A549 (cell line): ENCODE results near the gene ITPKC. TPM values are rescaled to one million over a fixed set of nuclear protein-coding genes. Genes with fewer than 3 reads are reported as not detected.

Experiments used
- CBX2 ChIP-seq: fragments of 200-600 bp; sonication (generic); IDR thresholded peaks from 2 replicates; pipeline ENCODE4 v1.6.1; 2016; ENCODE audit warnings: low read depth, mild to moderate bottlenecking, borderline replicate concordance
- CBX8 ChIP-seq: fragments of 200-600 bp; sonication (generic); IDR thresholded peaks from 2 replicates; pipeline ENCODE4 v1.6.1; 2016
- CHD4 ChIP-seq: fragments of 200-600 bp; sonication (generic); IDR thresholded peaks from 2 replicates; pipeline ENCODE4 v1.6.1; 2016; ENCODE audit warnings: antibody characterized with exemption, mild to moderate bottlenecking, borderline replicate concordance
- EHMT2 ChIP-seq: fragments of 200-600 bp; sonication (generic); IDR thresholded peaks from 2 replicates; pipeline ENCODE4 v1.6.1; 2016; ENCODE audit warnings: antibody characterized with exemption, low read depth, mild to moderate bottlenecking, moderate library complexity
- FOSB ChIP-seq: fragments of 250-450 bp; sonication (Bioruptor Pico); IDR thresholded peaks from 2 replicates; pipeline ENCODE4 v1.5.0; 2020; ENCODE audit warnings: mild to moderate bottlenecking, moderate library complexity
- FOSL2 ChIP-seq, 2 experiments: fragments of 450-650 bp in 1 of 2; fragments of >200 bp in 1 of 2; sonication (Bioruptor Twin) in 1 of 2; formaldehyde crosslinking; IDR thresholded peaks; 2 replicates each; pipeline versions ENCODE4 v1.5.0 to v1.6.1; 2016 to 2020; ENCODE audit warnings: mild to moderate bottlenecking in 1 of 2, moderate library complexity in 1 of 2
- FOXS1 ChIP-seq: fragments of 250-450 bp; sonication (Bioruptor Pico); IDR thresholded peaks from 2 replicates; pipeline ENCODE4 v1.5.0; 2020; ENCODE audit warnings: mild to moderate bottlenecking, moderate library complexity
- GATA3 ChIP-seq: IDR thresholded peaks from 2 replicates; pipeline ENCODE4 v1.6.1; 2012; ENCODE audit warnings: borderline replicate concordance
- HDAC2 ChIP-seq: fragments of 200-600 bp; sonication (generic); IDR thresholded peaks from 2 replicates; pipeline ENCODE4 v1.6.1; 2016
- HOXB13 ChIP-seq: fragments of 250-450 bp; sonication (Bioruptor Pico); IDR thresholded peaks from 2 replicates; pipeline ENCODE4 v1.5.0; 2020; ENCODE audit warnings: low read depth, mild to moderate bottlenecking, moderate library complexity
- HOXB5 ChIP-seq: fragments of 250-450 bp; sonication (Bioruptor Pico); IDR thresholded peaks from 2 replicates; pipeline ENCODE4 v1.5.0; 2020; ENCODE audit warnings: mild to moderate bottlenecking, moderate library complexity
- JUN ChIP-seq, 2 experiments: fragments of >200 bp; sonication (Bioruptor Twin); formaldehyde crosslinking; IDR thresholded peaks; 2 replicates in 1 of 2; 3 replicates in 1 of 2; pipeline ENCODE4 v1.6.1; 2016 to 2017
- JUNB ChIP-seq: fragments of >200 bp; sonication (Bioruptor Twin); formaldehyde crosslinking; IDR thresholded peaks from 2 replicates; pipeline ENCODE4 v1.6.1; 2016
- KDM1A ChIP-seq: fragments of 200-600 bp; sonication (generic); IDR thresholded peaks from 2 replicates; pipeline ENCODE4 v1.6.1; 2016; ENCODE audit warnings: low read depth, mild to moderate bottlenecking
- MAFK ChIP-seq: fragments of 450-650 bp; IDR thresholded peaks from 2 replicates; pipeline ENCODE4 v1.6.1; 2014; ENCODE audit not compliant: partially characterized antibody
- MAZ ChIP-seq: fragments of 150-350 bp; IDR thresholded peaks from 2 replicates; pipeline ENCODE4 v1.6.1; 2014; ENCODE audit warnings: antibody characterized with exemption, low read depth, low read length, borderline replicate concordance
- MYC ChIP-seq: IDR thresholded peaks from 2 replicates; pipeline ENCODE4 v1.6.1; 2012; ENCODE audit warnings: mild to moderate bottlenecking, inconsistent platforms, low read length, improper control_type of control experiment, borderline replicate concordance
- NFE2L2 ChIP-seq: fragments of 150-350 bp; conservative IDR thresholded peaks from 2 replicates; pipeline ENCODE4 v1.6.1; 2014; ENCODE audit warnings: low read length
- POLR2A ChIP-seq: IDR thresholded peaks from 2 replicates; pipeline ENCODE4 v1.6.1; 2012; ENCODE audit warnings: mild to moderate bottlenecking, low read length
- POLR2AphosphoS2 ChIP-seq: conservative IDR thresholded peaks from 2 replicates; pipeline ENCODE4 v1.6.1; 2012; ENCODE audit warnings: low read length, improper control_type of control experiment, inconsistent platforms
- RCOR1 ChIP-seq: fragments of 150-350 bp; IDR thresholded peaks from 2 replicates; pipeline ENCODE4 v1.6.1; 2014; ENCODE audit warnings: antibody characterized with exemption, low read length, low read depth
- SREBF2 ChIP-seq: fragments of 450-650 bp; IDR thresholded peaks from 2 replicates; pipeline ENCODE4 v1.6.1; 2014; ENCODE audit warnings: mild to moderate bottlenecking, moderate library complexity
- TP53 ChIP-seq: fragments of 250-450 bp; sonication (Bioruptor Pico); IDR thresholded peaks from 2 replicates; pipeline ENCODE4 v1.5.0; 2021; ENCODE audit warnings: mild to moderate bottlenecking, moderate library complexity
- ZC3H11A ChIP-seq: fragments of 450-650 bp; IDR thresholded peaks from 2 replicates; pipeline ENCODE4 v1.6.1; 2014; ENCODE audit warnings: antibody characterized with exemption, mild to moderate bottlenecking
- ZSCAN20 ChIP-seq: fragments of 250-450 bp; sonication (Bioruptor Pico); IDR thresholded peaks from 2 replicates; pipeline ENCODE4 v1.8.0; 2022; ENCODE audit warnings: mild to moderate bottlenecking, moderate library complexity
- polyA plus RNA-seq, 4 experiments: library from polyadenylated mRNA; depleted of rRNA in 3 of 4; stranded (reverse); fragments of >200 nt; fragmentation: RNase III in 1 of 4; extraction: RNeasy Plus Mini Kit Qiagen cat#74134 plus additional on column Dnase treatment in 1 of 4; gene quantifications; 2 replicates in 3 of 4; 3 replicates in 1 of 4; pipeline ENCODE4 v1.2.3, GENCODE V29; 2011 to 2017
- TF ChIP-seq, protein P1 (sequence below): fragments of 450-650 bp; IDR thresholded peaks from 2 replicates; pipeline ENCODE4 v1.6.1; 2014; ENCODE audit warnings: antibody characterized with exemption
- TF ChIP-seq, protein P2 (sequence below): fragments of >200 bp; sonication (Bioruptor Twin); formaldehyde crosslinking; IDR thresholded peaks from 3 replicates; pipeline ENCODE4 v1.5.1; 2016
- TF ChIP-seq, protein P3 (sequence below): fragments of 200-600 bp; sonication (generic); IDR thresholded peaks from 2 replicates; pipeline ENCODE4 v1.6.1; 2016; ENCODE audit warnings: antibody characterized with exemption, mild to moderate bottlenecking, moderate library complexity
- TF ChIP-seq, protein P4 (sequence below): fragments of >200 bp; sonication (Bioruptor Twin); formaldehyde crosslinking; IDR thresholded peaks from 3 replicates; pipeline ENCODE4 v1.6.1; 2016
- TF ChIP-seq, protein P5 (sequence below): IDR thresholded peaks from 2 replicates; pipeline ENCODE4 v1.6.1; 2012; ENCODE audit warnings: low read depth, borderline replicate concordance
- TF ChIP-seq, protein P6 (sequence below): IDR thresholded peaks from 2 replicates; pipeline ENCODE4 v1.6.1; 2012
- TF ChIP-seq, protein P7 (sequence below): fragments of 250-450 bp; sonication (Bioruptor Pico); IDR thresholded peaks from 2 replicates; pipeline ENCODE4 v1.5.0; 2020; ENCODE audit warnings: low read depth, mild to moderate bottlenecking, moderate library complexity
- TF ChIP-seq, protein P8 (sequence below): fragments of >200 bp; sonication (Bioruptor Twin); formaldehyde crosslinking; IDR thresholded peaks from 2 replicates; pipeline ENCODE4 v1.6.1; 2016

The ITPKC gene
- polyA plus RNA-seq, 2 of the 4 experiments (the other 2 are of a cell fraction): 6.5 to 7.9 TPM

DNA sequence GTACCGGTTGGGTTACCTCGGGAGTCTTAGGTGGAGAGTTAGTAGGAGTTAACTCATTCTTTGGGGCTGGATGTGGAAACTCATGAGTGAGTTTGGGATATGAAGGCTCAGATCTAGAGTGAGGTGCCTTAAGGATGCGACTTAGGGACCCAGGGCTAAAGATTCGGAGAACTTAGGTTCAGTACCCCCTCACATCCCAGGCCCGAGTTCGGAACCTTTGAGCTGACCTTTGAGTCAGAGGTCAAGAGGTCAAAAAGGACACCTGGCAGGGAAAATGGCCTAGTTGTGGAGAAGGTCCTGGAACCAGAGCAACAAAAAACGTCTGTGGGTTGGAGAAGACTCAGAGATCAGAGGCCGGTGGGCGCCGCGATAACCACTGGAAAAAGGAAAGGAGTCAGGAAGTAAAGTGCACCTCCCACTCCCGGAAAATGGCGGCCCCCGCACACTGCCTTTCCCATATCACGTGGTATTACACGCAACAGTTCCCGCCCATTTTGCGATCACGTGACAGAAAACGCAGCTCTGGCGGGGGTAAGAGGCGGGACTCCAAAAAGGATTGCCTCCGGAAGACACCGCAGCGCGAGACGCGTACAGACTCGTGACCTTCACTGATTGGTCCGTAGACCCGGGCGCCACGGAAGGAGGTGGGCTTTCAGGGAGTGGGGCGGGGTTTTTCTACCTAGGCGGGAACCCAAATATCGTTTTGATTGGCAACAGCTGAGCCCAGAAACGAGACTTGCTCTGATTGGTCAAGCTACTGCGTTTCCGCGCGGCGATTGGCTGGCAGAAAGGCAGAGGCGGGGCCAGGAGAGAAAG lies 33.4 kb downstream of the ITPKC start, which contains the start of gene ACTMAP (continued):
- TF ChIP-seq, protein P1, sequence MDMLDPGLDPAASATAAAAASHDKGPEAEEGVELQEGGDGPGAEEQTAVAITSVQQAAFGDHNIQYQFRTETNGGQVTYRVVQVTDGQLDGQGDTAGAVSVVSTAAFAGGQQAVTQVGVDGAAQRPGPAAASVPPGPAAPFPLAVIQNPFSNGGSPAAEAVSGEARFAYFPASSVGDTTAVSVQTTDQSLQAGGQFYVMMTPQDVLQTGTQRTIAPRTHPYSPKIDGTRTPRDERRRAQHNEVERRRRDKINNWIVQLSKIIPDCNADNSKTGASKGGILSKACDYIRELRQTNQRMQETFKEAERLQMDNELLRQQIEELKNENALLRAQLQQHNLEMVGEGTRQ: peak; percentile 100
- TF ChIP-seq, protein P2, sequence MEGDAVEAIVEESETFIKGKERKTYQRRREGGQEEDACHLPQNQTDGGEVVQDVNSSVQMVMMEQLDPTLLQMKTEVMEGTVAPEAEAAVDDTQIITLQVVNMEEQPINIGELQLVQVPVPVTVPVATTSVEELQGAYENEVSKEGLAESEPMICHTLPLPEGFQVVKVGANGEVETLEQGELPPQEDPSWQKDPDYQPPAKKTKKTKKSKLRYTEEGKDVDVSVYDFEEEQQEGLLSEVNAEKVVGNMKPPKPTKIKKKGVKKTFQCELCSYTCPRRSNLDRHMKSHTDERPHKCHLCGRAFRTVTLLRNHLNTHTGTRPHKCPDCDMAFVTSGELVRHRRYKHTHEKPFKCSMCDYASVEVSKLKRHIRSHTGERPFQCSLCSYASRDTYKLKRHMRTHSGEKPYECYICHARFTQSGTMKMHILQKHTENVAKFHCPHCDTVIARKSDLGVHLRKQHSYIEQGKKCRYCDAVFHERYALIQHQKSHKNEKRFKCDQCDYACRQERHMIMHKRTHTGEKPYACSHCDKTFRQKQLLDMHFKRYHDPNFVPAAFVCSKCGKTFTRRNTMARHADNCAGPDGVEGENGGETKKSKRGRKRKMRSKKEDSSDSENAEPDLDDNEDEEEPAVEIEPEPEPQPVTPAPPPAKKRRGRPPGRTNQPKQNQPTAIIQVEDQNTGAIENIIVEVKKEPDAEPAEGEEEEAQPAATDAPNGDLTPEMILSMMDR: no peak
- no peak for TF ChIP-seq EHMT2
- TF ChIP-seq GATA3: no peak
- TF ChIP-seq, protein P3, sequence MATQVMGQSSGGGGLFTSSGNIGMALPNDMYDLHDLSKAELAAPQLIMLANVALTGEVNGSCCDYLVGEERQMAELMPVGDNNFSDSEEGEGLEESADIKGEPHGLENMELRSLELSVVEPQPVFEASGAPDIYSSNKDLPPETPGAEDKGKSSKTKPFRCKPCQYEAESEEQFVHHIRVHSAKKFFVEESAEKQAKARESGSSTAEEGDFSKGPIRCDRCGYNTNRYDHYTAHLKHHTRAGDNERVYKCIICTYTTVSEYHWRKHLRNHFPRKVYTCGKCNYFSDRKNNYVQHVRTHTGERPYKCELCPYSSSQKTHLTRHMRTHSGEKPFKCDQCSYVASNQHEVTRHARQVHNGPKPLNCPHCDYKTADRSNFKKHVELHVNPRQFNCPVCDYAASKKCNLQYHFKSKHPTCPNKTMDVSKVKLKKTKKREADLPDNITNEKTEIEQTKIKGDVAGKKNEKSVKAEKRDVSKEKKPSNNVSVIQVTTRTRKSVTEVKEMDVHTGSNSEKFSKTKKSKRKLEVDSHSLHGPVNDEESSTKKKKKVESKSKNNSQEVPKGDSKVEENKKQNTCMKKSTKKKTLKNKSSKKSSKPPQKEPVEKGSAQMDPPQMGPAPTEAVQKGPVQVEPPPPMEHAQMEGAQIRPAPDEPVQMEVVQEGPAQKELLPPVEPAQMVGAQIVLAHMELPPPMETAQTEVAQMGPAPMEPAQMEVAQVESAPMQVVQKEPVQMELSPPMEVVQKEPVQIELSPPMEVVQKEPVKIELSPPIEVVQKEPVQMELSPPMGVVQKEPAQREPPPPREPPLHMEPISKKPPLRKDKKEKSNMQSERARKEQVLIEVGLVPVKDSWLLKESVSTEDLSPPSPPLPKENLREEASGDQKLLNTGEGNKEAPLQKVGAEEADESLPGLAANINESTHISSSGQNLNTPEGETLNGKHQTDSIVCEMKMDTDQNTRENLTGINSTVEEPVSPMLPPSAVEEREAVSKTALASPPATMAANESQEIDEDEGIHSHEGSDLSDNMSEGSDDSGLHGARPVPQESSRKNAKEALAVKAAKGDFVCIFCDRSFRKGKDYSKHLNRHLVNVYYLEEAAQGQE: no peak; the same call in 1 of the 2 replicates
- no peak for TF ChIP-seq SREBF2
- TF ChIP-seq HOXB5 (CRISPR knock-in tag): peak; percentile 96
- TF ChIP-seq, protein P4, sequence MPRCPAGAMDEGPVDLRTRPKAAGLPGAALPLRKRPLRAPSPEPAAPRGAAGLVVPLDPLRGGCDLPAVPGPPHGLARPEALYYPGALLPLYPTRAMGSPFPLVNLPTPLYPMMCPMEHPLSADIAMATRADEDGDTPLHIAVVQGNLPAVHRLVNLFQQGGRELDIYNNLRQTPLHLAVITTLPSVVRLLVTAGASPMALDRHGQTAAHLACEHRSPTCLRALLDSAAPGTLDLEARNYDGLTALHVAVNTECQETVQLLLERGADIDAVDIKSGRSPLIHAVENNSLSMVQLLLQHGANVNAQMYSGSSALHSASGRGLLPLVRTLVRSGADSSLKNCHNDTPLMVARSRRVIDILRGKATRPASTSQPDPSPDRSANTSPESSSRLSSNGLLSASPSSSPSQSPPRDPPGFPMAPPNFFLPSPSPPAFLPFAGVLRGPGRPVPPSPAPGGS: no peak; the same call in none of the 3 replicates
- TF ChIP-seq ZC3H11A: no peak
- TF ChIP-seq POLR2A: peak; percentile 52; the same call in 1 of the 2 replicates
- no peak for TF ChIP-seq MAFK
- TF ChIP-seq CHD4: no peak
- TF ChIP-seq, protein P5, sequence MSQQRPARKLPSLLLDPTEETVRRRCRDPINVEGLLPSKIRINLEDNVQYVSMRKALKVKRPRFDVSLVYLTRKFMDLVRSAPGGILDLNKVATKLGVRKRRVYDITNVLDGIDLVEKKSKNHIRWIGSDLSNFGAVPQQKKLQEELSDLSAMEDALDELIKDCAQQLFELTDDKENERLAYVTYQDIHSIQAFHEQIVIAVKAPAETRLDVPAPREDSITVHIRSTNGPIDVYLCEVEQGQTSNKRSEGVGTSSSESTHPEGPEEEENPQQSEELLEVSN: peak; percentile 98
- TF ChIP-seq CBX8: no peak
- TF ChIP-seq TP53 (CRISPR knock-in tag): peak; percentile 92
- no peak; the same call in 1 of the 2 replicates for TF ChIP-seq RCOR1
- TF ChIP-seq HDAC2: no peak
- TF ChIP-seq, protein P6, sequence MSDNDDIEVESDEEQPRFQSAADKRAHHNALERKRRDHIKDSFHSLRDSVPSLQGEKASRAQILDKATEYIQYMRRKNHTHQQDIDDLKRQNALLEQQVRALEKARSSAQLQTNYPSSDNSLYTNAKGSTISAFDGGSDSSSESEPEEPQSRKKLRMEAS: peak; percentile 99
- no peak for TF ChIP-seq KDM1A
- peak; percentile 96; the same call in 1 of the 2 replicates for TF ChIP-seq MAZ
- TF ChIP-seq, protein P7, sequence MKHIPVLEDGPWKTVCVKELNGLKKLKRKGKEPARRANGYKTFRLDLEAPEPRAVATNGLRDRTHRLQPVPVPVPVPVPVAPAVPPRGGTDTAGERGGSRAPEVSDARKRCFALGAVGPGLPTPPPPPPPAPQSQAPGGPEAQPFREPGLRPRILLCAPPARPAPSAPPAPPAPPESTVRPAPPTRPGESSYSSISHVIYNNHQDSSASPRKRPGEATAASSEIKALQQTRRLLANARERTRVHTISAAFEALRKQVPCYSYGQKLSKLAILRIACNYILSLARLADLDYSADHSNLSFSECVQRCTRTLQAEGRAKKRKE (CRISPR knock-in tag): peak; percentile 93
- TF ChIP-seq, protein P8, sequence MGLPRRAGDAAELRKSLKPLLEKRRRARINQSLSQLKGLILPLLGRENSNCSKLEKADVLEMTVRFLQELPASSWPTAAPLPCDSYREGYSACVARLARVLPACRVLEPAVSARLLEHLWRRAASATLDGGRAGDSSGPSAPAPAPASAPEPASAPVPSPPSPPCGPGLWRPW: no peak
- no peak for TF ChIP-seq NFE2L2
- TF ChIP-seq FOXS1 (CRISPR knock-in tag): peak; percentile 83
- no peak for TF ChIP-seq POLR2AphosphoS2
- no peak; the same call in 1 of the 2 replicates for TF ChIP-seq FOSB (CRISPR knock-in tag)
- no peak for TF ChIP-seq CBX2
- TF ChIP-seq MYC: peak; percentile 89
- TF ChIP-seq JUN (IDR thresholded peaks at IDR 0.05): peak; percentile 74 to 81; a peak in 4 of 5 replicates
- TF ChIP-seq JUNB: no peak
- TF ChIP-seq FOSL2 (IDR thresholded peaks at IDR 0.05): no peak
- peak; percentile 81 for TF ChIP-seq FOSL2 (CRISPR knock-in tag; IDR thresholded peaks at IDR 0.05)
- TF ChIP-seq ZSCAN20 (CRISPR knock-in tag): no peak
- TF ChIP-seq HOXB13 (CRISPR knock-in tag): peak; percentile 93
